Measurements from ENCODE around the gene SNX33.

SNX33 gene

DNA sequence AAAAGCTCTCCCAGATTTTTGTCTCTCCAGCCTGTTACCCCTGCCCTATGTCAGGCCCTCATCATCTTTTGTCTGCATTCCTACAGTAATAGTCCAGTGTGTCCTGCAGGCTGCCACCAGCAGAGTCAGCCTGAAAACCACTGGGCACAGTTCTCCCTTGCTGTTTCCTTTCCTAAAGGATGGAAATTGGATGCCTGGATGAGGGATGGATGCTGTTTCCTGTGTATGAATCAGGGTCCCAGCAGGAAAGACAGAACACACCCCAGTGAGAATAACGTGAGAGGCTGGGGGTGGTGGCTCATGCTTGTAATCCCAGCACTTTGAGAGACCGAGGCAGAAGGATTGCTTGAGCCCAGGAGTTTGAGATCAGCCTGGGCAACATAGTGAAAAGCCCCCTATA lies 3.3 kb upstream of the SNX33 start:
- ATAC-seq (ENCODE audit: insufficient read depth, low read depth) = no peak
- no peak overlapping the region for H3K4me3 ChIP-seq (ENCODE audit: low read depth in 1 of 2, low read length in 2 of 2)
- no peaks in the 10 kb centered on the region for H3K9me3 ChIP-seq (ENCODE audit: insufficient read depth, low read length, severe bottlenecking)
- no peak for DNase-seq
- H3K36me3 ChIP-seq (ENCODE audit: insufficient read depth, low read length) = no peaks in the 10 kb centered on the region; the same call in 1 of the 2 replicates
- 0 out of 2 replicates have a peak, but pooled peaks cover 2% of the 10 kb centered on the region for H4K20me1 ChIP-seq (ENCODE audit: insufficient read depth, low read length)
- no peak overlapping the region for H3K4me2 ChIP-seq (ENCODE audit: insufficient read depth, low read length)
- H3K4me1 ChIP-seq (ENCODE audit: insufficient read depth, low read length) = peaks cover 27% of the 10 kb centered on the region
- no peak overlapping the region for H3K27ac ChIP-seq (ENCODE audit: low read length)
- H3K27me3 ChIP-seq (ENCODE audit: insufficient read depth, low read length, poor library complexity) = peaks cover 11% of the 10 kb centered on the region
- H3K79me2 ChIP-seq (ENCODE audit: insufficient read depth, low read length) = peaks cover 6% of the 10 kb centered on the region
- TF ChIP-seq, protein P1, sequence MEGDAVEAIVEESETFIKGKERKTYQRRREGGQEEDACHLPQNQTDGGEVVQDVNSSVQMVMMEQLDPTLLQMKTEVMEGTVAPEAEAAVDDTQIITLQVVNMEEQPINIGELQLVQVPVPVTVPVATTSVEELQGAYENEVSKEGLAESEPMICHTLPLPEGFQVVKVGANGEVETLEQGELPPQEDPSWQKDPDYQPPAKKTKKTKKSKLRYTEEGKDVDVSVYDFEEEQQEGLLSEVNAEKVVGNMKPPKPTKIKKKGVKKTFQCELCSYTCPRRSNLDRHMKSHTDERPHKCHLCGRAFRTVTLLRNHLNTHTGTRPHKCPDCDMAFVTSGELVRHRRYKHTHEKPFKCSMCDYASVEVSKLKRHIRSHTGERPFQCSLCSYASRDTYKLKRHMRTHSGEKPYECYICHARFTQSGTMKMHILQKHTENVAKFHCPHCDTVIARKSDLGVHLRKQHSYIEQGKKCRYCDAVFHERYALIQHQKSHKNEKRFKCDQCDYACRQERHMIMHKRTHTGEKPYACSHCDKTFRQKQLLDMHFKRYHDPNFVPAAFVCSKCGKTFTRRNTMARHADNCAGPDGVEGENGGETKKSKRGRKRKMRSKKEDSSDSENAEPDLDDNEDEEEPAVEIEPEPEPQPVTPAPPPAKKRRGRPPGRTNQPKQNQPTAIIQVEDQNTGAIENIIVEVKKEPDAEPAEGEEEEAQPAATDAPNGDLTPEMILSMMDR (IDR thresholded peaks at IDR 0.05; ENCODE audit: borderline replicate concordance, extremely low read depth, low read length, poor library complexity, severe bottlenecking) = no peak
- no peak for TF ChIP-seq EZH2 (IDR thresholded peaks at IDR 0.05; ENCODE audit: borderline replicate concordance, low read depth, low read length, severe bottlenecking)
- no peak overlapping the region for H3K9ac ChIP-seq (ENCODE audit: low read depth, low read length)
- H2AFZ ChIP-seq (ENCODE audit: low read depth, low read length) = no peak overlapping the region

DNA sequence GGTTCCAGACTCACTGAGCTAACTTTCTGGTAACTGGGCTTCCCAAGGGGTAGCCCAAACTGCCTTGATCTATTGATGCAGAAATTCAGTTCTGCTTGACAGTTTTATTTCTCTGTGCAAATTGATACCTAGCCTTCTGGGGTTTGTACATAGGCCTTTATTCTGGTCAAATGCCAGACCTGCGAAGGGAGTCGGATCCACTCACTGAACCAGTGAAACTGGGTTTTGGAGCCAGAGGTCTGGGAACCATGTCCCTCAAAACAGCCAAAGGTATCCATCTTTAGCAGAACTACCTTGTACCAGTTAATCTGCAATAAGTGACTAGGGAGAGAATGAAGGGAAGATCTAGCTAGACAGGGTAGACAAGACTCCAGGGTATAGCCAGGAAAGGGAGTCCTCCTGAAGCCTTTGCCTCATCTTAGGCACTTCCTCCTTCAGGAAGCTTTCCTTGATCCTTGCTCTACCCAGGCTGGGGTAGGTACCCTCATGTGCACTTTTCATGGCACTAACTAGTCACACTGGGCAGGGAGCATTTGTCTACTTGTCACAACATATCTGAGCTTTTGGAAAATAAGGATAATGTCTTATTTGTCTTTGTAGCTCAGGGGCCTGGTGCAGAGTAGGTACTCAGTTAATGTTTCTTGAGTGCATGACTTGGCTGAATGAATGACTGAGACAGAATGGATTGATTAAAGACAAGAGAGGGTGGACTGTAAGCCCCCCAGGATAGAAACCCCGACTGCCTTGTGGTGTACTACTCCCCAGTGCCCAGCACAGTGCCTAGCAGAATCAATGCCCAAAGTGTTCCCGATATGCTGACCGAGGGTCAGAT lies 1.4 kb upstream of the SNX33 start:
- Histone ChIP-seq H3K9ac (ENCODE audit: low read depth, low read length) (peak overlapping the region; percentile 68), H2AFZ (ENCODE audit: low read depth, low read length) (peak overlapping the region; percentile 94), H3K4me1 (ENCODE audit: insufficient read depth, low read length) (peaks cover 20% of the 10 kb centered on the region), H3K4me2 (ENCODE audit: insufficient read depth, low read length) (peak overlapping the region; percentile 98), H3K4me3 (ENCODE audit: low read depth in 1 of 2, low read length in 2 of 2) (peak overlapping the region in 1 of 2 experiments; percentile 74; a peak in 2 of 4 replicates), H3K27me3 (ENCODE audit: insufficient read depth, low read length, poor library complexity) (peaks cover 11% of the 10 kb centered on the region), H3K9me3 (ENCODE audit: insufficient read depth, low read length, severe bottlenecking) (no peaks in the 10 kb centered on the region), H3K36me3 (ENCODE audit: insufficient read depth, low read length) (no peaks in the 10 kb centered on the region), H4K20me1 (ENCODE audit: insufficient read depth, low read length) (no peaks in the 10 kb centered on the region), H3K79me2 (ENCODE audit: insufficient read depth, low read length) (no peaks in the 10 kb centered on the region), H3K27ac (ENCODE audit: low read length) (peak overlapping the region; percentile 56; the same call in 1 of the 2 replicates)
- ATAC-seq (ENCODE audit: insufficient read depth, low read depth) (no peak), DNase-seq (no peak)
- TF ChIP-seq EZH2 (IDR thresholded peaks at IDR 0.05; ENCODE audit: borderline replicate concordance, low read depth, low read length, severe bottlenecking) = no peak
- TF ChIP-seq, protein P1 (IDR thresholded peaks at IDR 0.05; ENCODE audit: borderline replicate concordance, extremely low read depth, low read length, poor library complexity, severe bottlenecking) = no peak

DNA sequence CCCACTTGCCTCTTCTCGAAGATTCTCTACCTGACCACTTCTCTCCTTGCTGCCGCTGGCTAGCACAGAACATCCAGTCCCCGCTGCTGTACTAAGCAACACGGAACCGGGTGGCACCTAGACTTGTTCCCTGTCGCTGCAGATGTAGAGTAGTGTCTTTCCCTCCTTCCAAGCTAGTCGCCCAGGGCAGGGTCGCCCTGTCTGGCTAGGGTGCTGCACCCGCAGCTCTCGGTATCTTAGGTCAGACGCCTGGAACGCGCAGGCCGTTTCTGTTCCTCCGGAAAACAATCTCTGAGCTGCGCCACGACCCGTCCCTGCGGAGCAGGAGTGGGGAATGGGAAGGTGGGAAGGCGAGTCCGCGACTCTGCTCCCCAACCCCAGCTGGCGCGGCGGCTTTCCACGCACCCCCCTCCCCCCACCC lies 758 bp upstream of the SNX33 start:
- H3K4me2 ChIP-seq (ENCODE audit: insufficient read depth, low read length) = peak overlapping the region; percentile 98
- peaks cover 16% of the 10 kb centered on the region for H3K4me1 ChIP-seq (ENCODE audit: insufficient read depth, low read length)
- H3K36me3 ChIP-seq (ENCODE audit: insufficient read depth, low read length) = no peaks in the 10 kb centered on the region
- peak overlapping the region; percentile 68 for H3K9ac ChIP-seq (ENCODE audit: low read depth, low read length)
- no peaks in the 10 kb centered on the region for H3K9me3 ChIP-seq (ENCODE audit: insufficient read depth, low read length, severe bottlenecking)
- ATAC-seq (ENCODE audit: insufficient read depth, low read depth) = peak; percentile 40
- H3K4me3 ChIP-seq (ENCODE audit: low read depth in 1 of 2, low read length in 2 of 2) = peak overlapping the region; percentile 58 to 74; a peak in 3 of 4 replicates
- H3K27me3 ChIP-seq (ENCODE audit: insufficient read depth, low read length, poor library complexity) = peaks cover 11% of the 10 kb centered on the region
- H4K20me1 ChIP-seq (ENCODE audit: insufficient read depth, low read length) = no peaks in the 10 kb centered on the region
- TF ChIP-seq, protein P1 (IDR thresholded peaks at IDR 0.05; ENCODE audit: borderline replicate concordance, extremely low read depth, low read length, poor library complexity, severe bottlenecking) = no peak
- TF ChIP-seq EZH2 (IDR thresholded peaks at IDR 0.05; ENCODE audit: borderline replicate concordance, low read depth, low read length, severe bottlenecking) = no peak
- peak; percentile 8 for DNase-seq
- peak overlapping the region; percentile 56; the same call in 1 of the 2 replicates for H3K27ac ChIP-seq (ENCODE audit: low read length)
- H3K79me2 ChIP-seq (ENCODE audit: insufficient read depth, low read length) = no peaks in the 10 kb centered on the region
- peak overlapping the region; percentile 94 for H2AFZ ChIP-seq (ENCODE audit: low read depth, low read length)
